ENCODE data around the gene C5orf34.
"Not testable (repeated sequence)": the region's sequence is repeated elsewhere in the genome, so short reads cannot be mapped to it uniquely, and the experiment has no call there.

The C5orf34 gene

DNA sequence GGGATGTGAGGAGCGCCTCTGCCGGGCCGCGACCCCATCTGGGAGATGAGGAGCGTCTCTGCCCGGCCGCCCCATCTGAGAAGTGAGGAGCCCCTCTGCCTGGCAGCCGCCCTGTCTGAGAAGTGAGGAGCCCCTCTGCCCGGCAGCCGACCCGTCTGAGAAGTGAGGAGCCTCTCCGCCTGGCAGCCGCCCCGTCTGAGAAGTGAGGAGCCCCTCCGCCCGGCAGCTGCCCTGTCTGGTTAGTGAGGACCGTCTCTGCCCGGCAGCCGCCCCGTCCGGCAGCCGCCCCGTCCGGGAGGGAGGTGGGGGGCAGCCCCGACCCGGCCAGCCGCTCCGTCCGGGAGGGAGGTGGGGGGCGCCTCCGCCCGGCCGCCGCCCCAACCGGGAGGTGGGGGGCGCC, 3.9 kb downstream of the C5orf34 start:
- DNase-seq = not testable (repeated sequence)

DNA sequence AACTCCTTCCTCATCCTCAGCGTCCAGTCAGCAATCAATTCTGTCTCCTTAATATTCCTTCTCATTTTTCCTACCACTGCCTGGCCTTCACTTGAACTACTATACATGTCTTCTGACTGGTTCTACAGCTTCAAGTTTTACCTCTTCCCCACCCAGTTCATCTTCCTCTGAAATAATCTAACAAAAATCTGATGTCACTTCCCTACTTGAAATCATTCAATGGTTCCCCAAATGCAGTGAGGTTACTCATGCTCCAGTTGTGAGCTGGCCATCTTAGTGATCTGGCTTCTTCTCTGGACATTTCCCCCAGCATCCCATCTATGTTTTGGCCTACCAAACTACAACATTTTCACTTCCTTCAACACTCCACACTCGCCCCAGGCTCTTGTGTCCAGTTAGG, 16.4 kb downstream of the C5orf34 start:
- DNase-seq = no peak

DNA sequence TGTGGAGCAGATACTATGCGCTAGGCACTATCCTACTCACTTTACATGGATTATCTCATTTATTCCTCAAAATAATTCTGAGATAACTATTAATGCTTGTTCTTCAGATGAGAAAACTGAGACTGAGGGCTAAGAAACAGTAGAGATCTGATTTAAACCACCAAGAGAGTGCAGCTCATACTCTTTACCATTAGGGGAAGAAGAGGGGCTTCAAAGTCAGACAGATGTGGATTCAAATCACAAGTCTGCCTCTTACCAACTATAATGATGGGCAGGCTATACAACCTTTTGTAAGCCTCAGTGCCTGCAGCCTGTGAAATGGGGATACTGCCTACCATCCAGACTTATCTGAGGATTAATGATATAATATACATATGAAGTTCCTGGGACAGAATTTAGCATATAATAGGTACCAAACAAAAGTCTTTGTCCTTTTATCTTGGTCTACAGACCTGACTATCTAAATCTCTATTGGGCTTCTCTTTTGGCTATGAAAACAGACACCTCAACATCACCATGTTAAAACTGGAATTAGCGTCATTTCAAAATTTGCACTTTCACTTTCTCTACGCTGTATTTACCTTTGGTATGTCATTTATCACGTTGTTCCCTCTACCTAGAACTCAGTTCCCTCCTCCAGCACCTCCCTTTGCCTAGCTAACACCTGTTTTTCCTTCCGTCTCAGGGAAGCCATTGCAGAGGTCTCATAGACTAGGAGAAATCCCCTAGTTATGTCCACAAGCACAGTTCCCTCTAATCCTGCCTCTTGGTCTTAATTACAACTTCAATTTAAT, 17.4 kb downstream of the C5orf34 start:
- no peak for DNase-seq

DNA sequence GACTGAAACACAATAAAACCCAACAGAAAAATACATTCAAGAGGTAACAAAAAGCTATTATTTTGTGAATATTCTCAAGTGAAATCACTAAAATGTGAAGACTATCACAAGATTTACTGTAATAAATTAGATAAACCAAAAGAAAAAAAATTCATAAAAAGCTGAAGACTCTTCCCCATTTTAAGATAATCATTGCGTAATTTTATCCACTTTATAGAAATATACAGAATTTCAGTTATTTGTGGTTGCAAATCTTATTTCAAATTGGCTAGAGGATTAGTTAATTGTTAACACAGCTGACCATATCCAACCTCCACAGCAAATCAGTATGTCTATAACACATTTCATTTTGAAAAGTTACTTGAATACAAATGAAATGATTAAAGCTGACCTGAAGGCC, 23.6 kb downstream of the C5orf34 start:
- DNase-seq = no peak

DNA sequence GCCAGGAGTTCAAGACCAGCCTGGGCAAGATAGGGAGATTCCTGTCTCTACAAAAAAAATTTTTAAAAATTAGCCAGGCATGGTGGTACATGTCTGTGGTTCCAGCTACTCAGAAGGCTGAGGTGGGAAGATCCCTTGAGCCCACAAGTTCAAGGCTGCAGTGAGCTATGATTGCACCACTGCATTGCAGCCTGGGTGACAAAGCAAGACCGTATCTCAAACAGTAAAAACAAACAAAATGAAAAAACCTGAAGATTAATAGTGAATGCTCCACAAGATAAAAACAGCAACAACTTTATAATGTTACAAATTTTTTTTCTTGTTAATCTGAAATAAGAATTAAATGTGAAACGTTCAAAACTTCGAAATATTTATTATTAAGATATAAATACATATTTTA, 28.6 kb downstream of the C5orf34 start:
- no peak for DNase-seq

DNA sequence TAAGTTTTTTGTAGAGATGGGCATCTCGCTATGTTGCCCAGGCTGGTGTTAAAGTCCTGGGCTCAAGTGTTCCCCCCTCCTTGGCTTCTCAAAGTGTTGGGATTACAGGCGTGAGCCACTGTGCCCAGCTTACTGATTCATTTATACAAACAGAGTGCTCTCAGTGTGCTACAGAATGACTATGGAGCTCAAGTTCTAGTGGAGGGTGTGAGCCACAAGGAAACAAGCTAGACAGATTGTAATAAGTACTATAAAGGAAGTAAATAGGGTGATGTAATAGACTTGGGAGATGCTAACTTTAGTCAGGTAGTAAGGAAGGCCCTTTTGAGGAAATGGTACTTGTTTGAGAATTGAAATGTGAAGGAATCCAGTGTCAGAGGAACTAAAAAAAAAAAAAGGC, 29.5 kb downstream of the C5orf34 start:
- no peak for DNase-seq

DNA sequence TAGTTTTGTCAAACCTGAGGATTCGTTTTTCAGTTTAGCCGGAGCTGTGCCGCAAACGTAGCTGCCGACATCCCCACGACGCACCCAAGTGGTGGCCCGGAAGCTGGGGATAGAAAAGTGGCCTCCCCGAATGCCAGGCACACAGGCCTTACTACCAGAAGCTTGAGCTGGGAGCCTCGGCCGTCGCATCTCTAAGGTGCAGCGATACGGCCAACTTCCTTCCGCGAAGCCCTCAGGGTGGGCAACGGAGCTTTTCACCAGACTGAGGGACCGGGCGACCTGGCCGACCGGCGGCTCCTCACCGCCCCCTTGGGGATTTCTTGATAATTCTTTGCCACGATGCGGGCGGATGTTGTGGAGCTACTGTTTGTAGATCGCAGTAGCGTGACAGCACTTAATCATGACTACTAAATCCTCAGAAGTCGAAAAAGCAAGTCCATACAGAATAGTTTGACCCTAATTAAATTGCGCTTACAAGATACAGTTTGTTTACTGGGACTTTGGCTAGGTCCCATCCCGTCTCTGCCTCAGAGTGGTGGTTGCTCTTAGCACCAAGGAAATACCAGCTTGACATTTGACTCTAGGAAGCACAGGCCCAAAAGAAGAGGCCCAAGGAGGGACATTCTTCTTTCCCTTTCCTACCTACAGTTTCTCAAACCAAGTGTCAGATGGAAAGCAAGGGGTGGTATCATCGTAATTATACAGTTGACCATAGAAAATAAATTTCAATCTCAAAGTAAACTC, 30.7 kb downstream of the C5orf34 start:
- DNase-seq = peak; percentile 92

DNA sequence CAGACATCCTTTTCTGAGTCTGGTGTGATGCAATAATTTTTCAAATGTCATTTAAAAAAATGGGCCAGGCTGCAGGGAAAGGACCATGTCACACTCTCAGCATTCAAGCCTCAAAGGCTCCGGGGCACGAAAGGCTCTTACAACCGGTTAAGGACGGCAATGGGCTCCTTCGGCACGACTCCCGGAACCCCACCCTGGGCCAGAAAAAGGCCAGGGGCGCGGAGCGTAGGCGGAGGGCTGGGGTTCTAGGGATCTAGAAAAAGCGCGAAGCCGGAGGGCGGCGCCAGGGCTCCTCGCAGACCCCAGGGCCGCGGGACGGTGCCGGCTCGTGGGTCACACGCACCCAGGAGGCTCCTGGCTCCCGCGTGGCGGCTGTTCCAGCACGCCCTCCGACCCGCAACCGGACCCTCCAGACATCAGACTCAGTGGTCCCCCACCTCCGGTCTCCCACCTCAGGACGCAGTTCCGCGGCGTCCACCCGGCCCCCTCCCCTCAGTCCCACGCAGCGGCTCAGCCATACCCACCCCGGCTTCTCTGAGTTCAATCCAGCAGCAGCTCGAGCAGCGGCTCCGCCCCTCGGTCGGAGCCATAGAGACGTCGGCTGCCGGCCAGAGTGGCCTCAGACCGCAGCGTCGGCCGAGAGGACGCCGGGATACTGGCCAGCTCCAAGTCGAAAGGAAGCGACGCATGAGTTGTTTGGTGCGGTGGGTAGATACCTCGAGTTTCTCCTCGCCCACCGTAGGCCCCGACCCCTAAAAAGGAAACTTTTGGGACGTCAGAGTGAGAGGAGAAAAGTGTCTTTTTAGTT, 31.4 kb downstream of the C5orf34 start, which contains the start of gene TMEM267:
Gene TMEM267 (minus strand): TSS at position 568 of the 808 bp plus-strand sequence. CDS start 29,896 bp downstream, outside the sequence.
- DNase-seq = peak; percentile 97

DNA sequence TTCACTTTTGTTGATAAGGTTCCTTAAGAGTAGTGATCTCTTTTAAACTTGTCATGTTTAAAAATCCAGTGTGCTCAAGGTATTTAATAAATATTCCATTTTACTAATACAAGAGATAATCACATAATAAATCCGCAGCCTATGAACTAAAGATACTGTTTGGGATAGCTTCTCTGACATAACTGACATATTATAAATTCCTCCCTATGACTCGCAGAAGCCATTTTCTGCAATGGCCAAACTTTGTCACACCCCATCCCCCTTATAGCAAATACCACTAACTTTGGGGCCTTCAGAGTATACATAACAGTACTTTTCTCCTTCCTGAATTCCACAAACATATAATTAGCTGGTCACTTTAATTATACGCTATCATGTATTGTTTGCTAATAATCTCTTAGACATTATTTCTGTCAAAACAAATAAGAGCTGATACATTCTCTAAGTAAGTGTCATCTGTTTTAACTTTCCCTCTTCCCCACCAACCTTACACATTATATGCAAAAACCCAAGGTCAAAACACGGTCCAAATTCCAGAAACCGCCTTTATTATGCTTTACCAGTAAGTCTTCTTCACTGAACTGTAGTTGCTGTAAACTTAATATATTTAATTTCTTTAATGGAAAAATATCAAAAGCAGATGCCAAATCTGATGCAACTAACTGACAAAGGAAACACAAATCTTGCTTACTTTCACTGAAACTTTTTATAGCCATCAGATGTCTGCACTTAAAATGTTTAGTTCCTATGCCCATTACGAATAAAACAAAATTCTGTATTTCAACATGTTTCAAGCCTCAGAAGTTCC, 32.3 kb downstream of the C5orf34 start:
- peak; percentile 51 for DNase-seq

DNA sequence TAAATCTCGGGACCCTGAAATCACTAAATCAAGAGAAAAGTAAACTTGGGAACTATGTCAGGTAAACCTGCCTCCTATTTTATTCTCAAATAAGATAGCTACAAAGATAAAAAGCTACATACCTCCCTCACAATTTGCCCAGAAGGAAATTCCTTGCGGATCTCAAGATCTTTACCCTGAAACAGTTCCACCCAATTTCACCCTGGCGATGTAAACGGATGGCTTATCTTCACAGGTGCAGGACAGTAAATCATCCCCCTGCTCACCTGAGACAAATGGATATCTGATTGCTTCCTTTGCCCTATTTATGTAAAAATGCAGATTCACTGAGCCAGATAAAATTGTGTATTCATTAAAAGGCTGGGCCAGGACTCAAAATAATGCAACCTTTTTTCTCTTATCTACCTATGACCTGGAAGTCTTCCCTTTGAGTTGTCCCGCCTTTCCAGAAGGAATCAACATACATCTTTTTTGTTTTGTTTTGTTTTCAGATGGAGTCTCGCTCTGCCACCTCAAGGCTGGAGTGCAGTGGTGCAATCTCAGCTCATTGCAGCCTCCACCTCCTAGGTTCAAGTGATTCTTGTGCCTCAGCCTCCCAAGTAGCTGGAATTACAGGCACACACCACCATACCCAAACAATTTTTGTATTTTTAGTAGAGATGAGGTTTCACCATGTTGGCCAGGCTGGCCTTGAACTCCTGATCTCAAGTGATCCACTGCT, 45.1 kb downstream of the C5orf34 start:
- DNase-seq = peak; percentile 25

DNA sequence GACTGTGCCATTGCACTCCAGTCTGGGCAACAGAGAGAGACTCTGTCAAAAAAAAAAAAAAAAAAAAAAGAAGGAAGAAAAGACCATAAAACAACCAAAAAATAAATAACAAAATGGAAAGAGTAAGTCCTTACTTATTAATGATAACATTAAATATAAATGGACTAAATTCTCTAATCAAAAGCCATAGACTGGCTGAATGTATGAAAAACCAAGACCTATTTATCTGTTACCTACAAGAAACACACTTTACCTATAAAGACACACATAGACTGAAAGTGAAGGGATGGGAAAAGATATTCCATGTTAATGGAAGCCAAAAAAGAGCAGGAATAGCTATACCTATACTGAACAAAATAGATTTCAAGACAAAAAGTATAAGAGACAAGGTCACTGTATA, 47.8 kb downstream of the C5orf34 start:
- no peak for DNase-seq

DNA sequence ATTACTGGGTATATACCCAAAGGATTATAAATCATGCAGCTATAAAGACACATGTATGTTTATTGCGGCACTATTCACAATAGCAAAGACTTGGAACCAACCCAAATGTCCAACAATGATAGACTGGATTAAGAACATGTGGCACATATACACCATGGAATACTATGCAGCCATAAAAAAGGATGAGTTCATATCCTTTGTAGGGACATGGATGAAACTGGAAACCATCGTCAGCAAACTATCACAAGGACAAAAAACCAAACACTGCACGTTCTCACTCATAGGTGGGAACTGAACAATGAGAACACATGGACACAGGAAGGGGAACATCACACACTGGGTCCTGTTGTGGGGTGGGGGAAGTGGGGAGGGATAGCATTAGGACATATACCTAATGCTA, 49.5 kb downstream of the C5orf34 start:
- not testable (repeated sequence) for DNase-seq

DNA sequence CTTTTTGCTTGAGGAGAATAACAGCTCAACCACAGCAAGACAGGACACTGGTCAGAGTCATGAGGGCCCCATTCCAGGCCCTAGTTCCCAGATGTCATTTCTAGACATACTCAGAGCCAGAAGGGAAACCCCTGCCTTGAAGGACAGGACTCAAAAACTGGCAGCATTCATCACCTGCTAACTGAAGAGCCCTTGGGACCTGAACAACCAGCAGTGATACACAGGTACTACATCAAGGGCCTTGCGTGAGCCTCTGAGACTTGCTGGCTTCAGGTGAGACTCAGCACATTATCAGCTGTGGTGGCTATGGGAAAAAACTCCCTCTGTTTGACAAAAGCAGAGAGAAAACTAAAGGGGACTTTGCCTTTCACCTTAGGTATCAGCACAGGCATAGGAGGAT, 53.9 kb downstream of the C5orf34 start:
- DNase-seq = no peak

DNA sequence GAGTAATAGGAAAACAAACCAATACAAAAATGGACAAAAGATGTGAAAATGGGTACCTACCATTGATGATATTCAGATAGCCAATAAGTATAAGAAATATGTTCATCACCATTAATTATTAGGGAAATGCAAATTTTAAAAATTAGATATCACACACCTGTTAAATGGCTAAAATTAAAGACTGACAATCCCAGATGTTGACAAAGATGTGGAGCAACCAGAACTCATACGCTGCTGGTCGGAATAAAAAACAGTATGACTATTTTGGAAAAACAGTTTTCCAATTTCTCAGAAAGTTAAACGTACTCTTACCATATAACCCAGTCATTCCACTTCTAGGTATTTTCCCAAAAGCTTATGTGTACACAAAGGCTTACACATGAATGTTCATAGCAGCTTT, 58.4 kb downstream of the C5orf34 start:
- DNase-seq = no peak

DNA sequence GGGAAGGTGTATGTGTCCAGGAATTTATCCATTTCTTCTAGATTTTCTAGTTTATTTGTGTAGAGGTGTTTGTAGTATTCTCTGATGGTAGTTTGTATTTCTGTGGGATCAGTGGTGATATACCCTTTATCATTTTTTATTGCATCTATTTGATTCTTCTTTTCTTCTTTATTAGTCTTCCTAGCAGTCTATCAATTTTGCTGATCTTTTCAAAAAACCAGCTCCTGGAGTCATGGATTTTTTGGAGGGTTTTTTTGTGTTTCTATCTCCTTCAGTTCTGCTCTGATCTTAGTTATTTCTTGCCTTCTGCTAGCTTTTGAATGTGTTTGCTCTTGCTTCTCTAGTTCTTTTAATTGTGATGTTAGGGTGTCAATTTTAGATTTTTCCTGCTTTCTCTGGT, 73.4 kb downstream of the C5orf34 start:
- not testable (repeated sequence) for DNase-seq

DNA sequence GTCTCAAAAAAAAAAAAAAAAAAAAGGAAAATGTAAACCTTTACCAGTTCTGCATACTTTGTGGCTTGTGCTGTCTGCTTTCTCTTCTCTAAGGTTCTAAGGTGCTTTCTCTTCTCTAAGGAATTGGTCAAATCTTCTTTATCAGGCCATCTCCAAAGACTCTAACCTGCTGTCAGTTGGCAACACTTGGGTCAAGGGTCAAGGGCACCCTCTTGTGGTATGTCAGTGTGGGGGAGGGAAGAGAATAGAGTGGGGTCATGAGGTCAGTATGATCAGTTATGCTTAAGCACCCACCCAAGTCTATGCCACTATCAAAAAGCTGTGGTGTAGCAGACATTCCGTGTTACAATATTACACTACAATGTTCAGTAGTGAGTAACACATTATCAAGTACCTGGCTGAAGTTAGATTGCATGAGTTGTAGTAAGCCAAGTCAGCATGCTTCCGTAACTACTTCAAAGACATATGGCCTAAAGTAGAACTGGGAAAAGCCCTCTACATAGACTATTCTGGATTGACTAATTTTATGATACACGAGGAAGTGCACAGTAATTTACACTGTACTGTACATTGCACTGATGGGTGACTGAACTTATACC, 77.8 kb downstream of the C5orf34 start:
- no peak for DNase-seq
